ENCODE data around the gene RNU1-4.
"Not testable (repeated sequence)": the region's sequence is repeated elsewhere in the genome, so short reads cannot be mapped to it uniquely, and the experiment has no call there.

RNU1-4 gene

DNA sequence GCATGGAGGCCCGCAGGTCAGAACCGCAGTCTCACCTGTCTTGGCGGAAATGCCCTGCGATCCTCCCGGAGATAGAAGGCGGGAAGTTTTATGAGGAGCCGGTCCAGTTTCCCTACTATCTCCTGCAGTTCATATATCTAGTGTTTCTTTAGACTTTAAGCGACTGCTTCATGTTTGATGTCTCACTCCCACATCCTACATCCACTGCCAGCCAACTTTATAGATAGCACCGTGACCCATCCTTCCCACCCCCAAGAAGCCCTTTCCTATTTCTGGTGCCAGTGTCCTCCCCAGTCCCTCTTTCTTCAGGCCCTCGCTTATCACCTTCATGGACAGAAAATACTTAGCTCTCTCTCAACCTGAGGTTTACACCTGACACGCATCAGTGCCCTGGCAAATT lies 914 bp downstream of the RNU1-4 start:
- not testable (repeated sequence) for H3K27me3 ChIP-seq (ENCODE audit: control insufficient read depth, insufficient read depth, low read length); H3K4me1 ChIP-seq (ENCODE audit: control insufficient read depth, insufficient read depth, low read length); H3K27ac ChIP-seq (ENCODE audit: low read length); H3K4me3 ChIP-seq (ENCODE audit: low read length); H3K36me3 ChIP-seq (ENCODE audit: control insufficient read depth, insufficient read depth, low read length); DNase-seq (ENCODE audit: low read depth, low spot score); H3K9me3 ChIP-seq (ENCODE audit: control insufficient read depth, insufficient read depth, low read length)
- WGBS (ENCODE audit: insufficient coverage, insufficient read length) = no CpG with 5 or more reads among the region's 11 CpGs

DNA sequence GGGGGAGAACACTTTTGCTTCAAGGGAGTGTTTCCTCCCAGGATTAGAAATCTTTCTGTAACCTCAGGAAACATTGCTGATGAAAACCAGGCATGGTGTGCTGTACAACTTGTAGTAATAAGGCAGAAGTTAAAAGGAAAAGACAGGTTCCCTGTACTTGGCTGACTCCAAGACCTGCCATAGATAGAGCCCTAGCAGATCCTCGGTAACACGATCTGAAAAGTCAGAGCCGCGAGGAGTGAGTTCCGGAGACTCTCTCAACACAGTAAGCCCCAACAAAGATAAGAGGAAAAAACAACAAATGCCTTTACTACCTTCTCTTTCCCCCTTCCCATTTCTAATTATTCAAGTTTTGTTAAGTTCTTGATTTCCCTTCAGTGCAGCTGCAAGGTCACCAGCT lies 7.3 kb downstream of the RNU1-4 start:
- not testable (repeated sequence) for H3K4me1 ChIP-seq (ENCODE audit: control insufficient read depth, insufficient read depth, low read length)

DNA sequence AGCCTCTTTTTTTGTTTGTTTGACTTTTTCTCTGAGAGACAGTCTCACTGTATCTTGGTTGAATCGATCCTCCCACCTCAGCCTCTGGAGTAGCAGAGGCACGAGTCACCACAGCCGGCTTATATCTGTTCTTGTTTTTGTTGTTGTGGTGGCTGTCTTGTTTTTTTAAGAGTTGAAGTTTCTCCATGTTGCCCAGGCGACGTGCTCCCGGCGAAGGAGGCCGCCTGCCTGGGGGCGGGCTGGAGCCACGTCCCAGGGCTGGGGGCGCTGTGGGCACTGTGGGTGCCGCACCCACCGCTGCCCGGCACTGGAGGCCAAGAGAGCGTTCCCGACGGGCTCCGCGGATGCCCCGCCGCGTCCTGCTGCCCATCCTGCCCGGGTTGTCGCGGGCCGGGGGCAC lies 8.4 kb downstream of the RNU1-4 start:
- no CpG with 5 or more reads among the region's 26 CpGs for WGBS (ENCODE audit: insufficient coverage, insufficient read length)
- H3K4me3 ChIP-seq (ENCODE audit: low read length); H3K4me1 ChIP-seq (ENCODE audit: control insufficient read depth, insufficient read depth, low read length); H3K27ac ChIP-seq (ENCODE audit: low read length); H3K27me3 ChIP-seq (ENCODE audit: control insufficient read depth, insufficient read depth, low read length); H3K9me3 ChIP-seq (ENCODE audit: control insufficient read depth, insufficient read depth, low read length); H3K36me3 ChIP-seq (ENCODE audit: control insufficient read depth, insufficient read depth, low read length); DNase-seq (ENCODE audit: low read depth, low spot score): not testable (repeated sequence)

More for the DNA sequence above, 7.3 kb downstream of the RNU1-4 start:
- not testable (repeated sequence) for DNase-seq (ENCODE audit: low read depth, low spot score); H3K4me3 ChIP-seq (ENCODE audit: low read length); H3K27me3 ChIP-seq (ENCODE audit: control insufficient read depth, insufficient read depth, low read length); H3K27ac ChIP-seq (ENCODE audit: low read length); H3K36me3 ChIP-seq (ENCODE audit: control insufficient read depth, insufficient read depth, low read length); H3K9me3 ChIP-seq (ENCODE audit: control insufficient read depth, insufficient read depth, low read length)
- no CpG with 5 or more reads among the region's 5 CpGs for WGBS (ENCODE audit: insufficient coverage, insufficient read length)

DNA sequence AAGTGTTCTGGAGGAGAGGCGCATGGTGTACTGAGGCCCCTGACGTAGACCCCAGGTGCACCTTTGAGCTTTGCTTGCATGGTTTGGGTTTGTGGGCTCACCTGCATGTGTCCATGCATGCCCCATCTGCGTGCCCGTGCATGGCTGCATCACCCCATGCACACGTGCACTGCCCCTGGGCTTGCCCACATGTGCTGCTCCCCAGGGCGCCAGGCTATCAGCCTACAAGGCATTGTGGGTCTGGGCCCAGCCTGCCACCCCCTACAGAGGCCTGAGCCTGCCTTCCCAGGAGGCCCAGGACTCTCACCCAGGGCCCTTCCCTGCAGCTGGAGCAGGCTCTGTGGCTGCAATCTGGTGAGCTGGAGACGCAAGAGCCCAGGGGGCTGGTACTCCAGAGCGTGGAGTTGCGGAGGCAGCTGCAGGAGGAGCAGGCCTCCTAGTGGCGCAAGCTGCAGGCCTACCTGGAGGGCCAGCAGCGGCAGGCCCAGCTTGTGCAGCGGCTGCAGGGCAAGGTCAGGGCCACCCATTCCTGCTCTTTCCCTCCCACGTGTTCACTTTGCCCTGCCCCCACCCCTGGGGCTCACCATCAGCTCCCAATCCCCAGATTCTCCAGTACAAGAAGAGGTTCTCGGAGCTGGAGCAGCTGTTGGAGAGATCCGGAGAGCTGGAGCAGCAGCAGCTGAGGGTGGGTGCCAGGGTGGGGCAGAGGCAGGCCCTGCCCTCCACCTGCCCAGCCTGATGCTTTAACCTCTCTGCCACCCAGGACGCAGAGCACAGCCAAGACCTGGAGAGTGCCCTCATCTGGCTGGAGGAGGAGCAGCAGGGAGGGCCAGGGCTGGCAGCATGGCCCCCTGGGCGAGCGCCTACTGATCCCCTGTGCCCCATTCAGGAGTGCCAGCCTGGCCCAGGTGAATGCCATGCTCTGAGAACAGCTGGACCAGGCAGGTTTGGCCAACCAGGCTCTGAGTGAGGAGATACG lies 9.9 kb downstream of the RNU1-4 start:
- DNase-seq (ENCODE audit: low read depth, low spot score); H3K27me3 ChIP-seq (ENCODE audit: control insufficient read depth, insufficient read depth, low read length); H3K4me3 ChIP-seq (ENCODE audit: low read length); H3K9me3 ChIP-seq (ENCODE audit: control insufficient read depth, insufficient read depth, low read length); H3K4me1 ChIP-seq (ENCODE audit: control insufficient read depth, insufficient read depth, low read length); H3K27ac ChIP-seq (ENCODE audit: low read length); H3K36me3 ChIP-seq (ENCODE audit: control insufficient read depth, insufficient read depth, low read length): not testable (repeated sequence)
- no CpG with 5 or more reads among the region's 19 CpGs for WGBS (ENCODE audit: insufficient coverage, insufficient read length)

DNA sequence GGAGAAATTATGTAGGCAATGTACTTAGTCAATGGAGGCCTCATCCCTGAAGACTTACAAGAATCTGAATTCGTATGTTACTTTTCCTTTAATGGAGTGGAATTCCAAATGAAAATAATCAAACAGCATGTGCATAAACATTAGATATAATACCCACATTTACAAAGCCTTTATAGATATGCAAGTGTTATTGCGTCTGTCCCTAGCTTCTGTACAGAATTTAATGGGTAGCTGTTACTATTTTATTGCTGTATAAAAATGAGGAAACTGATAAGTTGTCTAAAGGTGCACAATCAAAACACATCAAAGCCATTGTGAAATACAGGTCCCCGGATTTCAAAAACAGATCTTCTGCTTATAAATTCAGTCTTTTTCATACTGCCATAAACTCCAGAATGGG lies 12.5 kb downstream of the RNU1-4 start:
- H3K27ac ChIP-seq (ENCODE audit: low read length); H3K27me3 ChIP-seq (ENCODE audit: control insufficient read depth, insufficient read depth, low read length); DNase-seq (ENCODE audit: low read depth, low spot score); H3K4me3 ChIP-seq (ENCODE audit: low read length); H3K4me1 ChIP-seq (ENCODE audit: control insufficient read depth, insufficient read depth, low read length); H3K9me3 ChIP-seq (ENCODE audit: control insufficient read depth, insufficient read depth, low read length); H3K36me3 ChIP-seq (ENCODE audit: control insufficient read depth, insufficient read depth, low read length): not testable (repeated sequence)
- no CpG with 5 or more reads among the region's 3 CpGs for WGBS (ENCODE audit: insufficient coverage, insufficient read length)

DNA sequence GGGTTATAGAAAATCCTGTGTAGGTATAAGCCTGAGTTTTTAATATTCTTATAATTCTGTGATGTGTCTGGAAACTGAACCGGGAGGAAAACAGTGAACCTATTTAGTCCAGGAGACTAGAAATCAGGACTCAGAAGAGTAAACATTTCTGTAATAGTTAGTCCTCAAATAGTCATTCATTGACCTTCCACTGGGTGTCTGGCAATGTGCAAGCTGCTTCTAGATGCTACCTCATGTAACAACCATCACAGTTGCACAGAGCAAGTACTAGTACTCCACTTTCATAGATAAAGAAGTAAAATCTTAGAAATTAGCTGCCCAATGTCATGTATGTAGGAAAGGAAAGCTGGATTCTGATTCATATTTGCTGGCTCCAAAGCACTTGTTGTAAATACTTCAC lies 15.1 kb downstream of the RNU1-4 start:
- H3K27ac ChIP-seq (ENCODE audit: low read length) = not testable (repeated sequence)

DNA sequence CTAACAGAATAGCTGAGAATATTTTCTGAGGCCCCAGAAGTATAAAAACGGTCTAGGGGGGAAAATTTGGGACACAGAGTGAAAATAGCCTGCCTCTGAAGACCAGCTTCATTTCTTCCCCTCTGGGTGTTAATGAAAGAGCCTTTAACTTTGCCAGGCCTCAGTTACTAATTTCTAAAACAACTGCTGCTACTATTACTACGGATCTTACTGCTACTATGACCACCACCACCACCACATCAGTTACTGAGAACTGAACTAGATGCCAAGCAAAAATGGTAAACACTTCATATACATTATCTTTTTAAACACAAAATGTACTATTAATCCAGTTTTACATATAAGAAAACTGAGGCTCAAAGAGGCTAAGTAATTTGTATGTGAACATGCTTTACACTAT lies 15.6 kb downstream of the RNU1-4 start:
- H3K9me3 ChIP-seq (ENCODE audit: control insufficient read depth, insufficient read depth, low read length); H3K4me1 ChIP-seq (ENCODE audit: control insufficient read depth, insufficient read depth, low read length); DNase-seq (ENCODE audit: low read depth, low spot score); H3K36me3 ChIP-seq (ENCODE audit: control insufficient read depth, insufficient read depth, low read length); H3K27me3 ChIP-seq (ENCODE audit: control insufficient read depth, insufficient read depth, low read length); H3K27ac ChIP-seq (ENCODE audit: low read length); H3K4me3 ChIP-seq (ENCODE audit: low read length): not testable (repeated sequence)
- WGBS (ENCODE audit: insufficient coverage, insufficient read length) = no CpG with 5 or more reads among the region's 2 CpGs

More for the DNA sequence above, 15.1 kb downstream of the RNU1-4 start:
- WGBS (ENCODE audit: insufficient coverage, insufficient read length) = no CpG with 5 or more reads among the region's 1 CpG
- H3K27me3 ChIP-seq (ENCODE audit: control insufficient read depth, insufficient read depth, low read length); DNase-seq (ENCODE audit: low read depth, low spot score); H3K36me3 ChIP-seq (ENCODE audit: control insufficient read depth, insufficient read depth, low read length); H3K4me1 ChIP-seq (ENCODE audit: control insufficient read depth, insufficient read depth, low read length); H3K9me3 ChIP-seq (ENCODE audit: control insufficient read depth, insufficient read depth, low read length); H3K4me3 ChIP-seq (ENCODE audit: low read length): not testable (repeated sequence)

DNA sequence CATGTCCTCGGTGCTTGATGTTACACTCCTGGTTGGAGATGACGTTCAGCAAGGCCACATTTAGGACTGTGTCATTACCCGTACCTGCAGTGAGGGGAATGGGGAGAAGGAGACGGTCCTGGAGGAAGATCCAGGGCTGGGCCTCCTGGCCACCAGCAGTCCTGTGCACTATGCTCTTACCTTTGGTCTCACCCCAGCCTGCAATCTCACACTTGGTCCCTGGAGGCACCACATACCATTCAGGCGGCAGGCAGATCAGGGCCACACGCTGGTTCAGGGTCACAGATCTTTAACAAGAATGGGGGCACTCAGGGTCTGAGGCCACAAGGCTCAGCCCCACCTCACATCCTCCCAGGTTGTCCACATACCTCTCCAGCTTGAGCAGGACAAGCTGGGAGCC lies 17.3 kb downstream of the RNU1-4 start:
- H3K27ac ChIP-seq (ENCODE audit: low read length); H3K27me3 ChIP-seq (ENCODE audit: control insufficient read depth, insufficient read depth, low read length); H3K4me1 ChIP-seq (ENCODE audit: control insufficient read depth, insufficient read depth, low read length); H3K36me3 ChIP-seq (ENCODE audit: control insufficient read depth, insufficient read depth, low read length); H3K4me3 ChIP-seq (ENCODE audit: low read length); DNase-seq (ENCODE audit: low read depth, low spot score); H3K9me3 ChIP-seq (ENCODE audit: control insufficient read depth, insufficient read depth, low read length): not testable (repeated sequence)
- WGBS (ENCODE audit: insufficient coverage, insufficient read length) = no CpG with 5 or more reads among the region's 6 CpGs

DNA sequence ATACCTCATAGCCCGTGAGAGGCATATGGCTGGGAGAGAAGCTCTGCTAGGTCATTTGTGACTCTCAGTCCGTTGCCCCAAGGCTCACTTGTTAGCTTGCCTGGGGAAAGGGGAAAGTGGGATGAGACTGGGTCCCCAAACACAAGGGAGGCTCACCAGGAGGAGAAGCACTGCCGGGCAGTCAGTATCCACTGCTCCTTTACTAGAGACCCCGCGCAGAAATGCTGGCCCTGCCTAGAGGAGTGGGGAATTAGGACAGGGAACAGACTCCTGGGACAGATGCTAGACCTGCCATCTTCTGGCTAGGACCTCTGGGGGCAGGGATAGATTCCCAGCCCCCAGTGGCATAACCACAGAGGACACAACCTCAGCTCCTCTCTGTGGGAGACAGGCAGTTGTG lies 17.7 kb downstream of the RNU1-4 start:
- not testable (repeated sequence) for H3K36me3 ChIP-seq (ENCODE audit: control insufficient read depth, insufficient read depth, low read length)
- no CpG with 5 or more reads among the region's 5 CpGs for WGBS (ENCODE audit: insufficient coverage, insufficient read length)

DNA sequence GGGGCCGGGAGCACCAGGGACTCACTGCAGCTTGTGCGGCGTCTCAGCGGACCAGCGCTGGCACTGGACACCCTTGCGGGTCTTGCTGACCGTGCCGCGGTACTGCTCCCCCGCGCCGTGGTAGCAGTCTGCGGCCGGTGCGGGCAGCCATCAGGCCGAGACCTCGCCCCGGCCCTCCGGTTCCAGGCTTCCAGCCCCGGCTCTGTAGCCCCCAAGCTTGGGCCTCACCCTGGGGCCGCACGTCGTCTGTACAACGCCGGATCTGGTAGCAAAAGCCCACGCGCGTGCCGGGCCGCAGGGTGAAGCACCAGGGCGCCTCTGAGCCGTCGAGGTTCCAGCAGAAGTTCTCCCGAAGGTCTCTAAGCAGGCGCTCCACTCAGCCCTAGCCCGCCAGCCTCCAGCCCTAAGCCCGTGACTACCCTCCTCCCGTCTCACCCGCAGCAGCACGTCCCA lies 18.8 kb downstream of the RNU1-4 start:
- H3K4me1 ChIP-seq (ENCODE audit: control insufficient read depth, insufficient read depth, low read length); H3K9me3 ChIP-seq (ENCODE audit: control insufficient read depth, insufficient read depth, low read length); H3K27ac ChIP-seq (ENCODE audit: low read length); H3K27me3 ChIP-seq (ENCODE audit: control insufficient read depth, insufficient read depth, low read length); H3K36me3 ChIP-seq (ENCODE audit: control insufficient read depth, insufficient read depth, low read length); DNase-seq (ENCODE audit: low read depth, low spot score); H3K4me3 ChIP-seq (ENCODE audit: low read length): not testable (repeated sequence)
- WGBS (ENCODE audit: insufficient coverage, insufficient read length) = no CpG with 5 or more reads among the region's 40 CpGs

More for the DNA sequence above, 17.7 kb downstream of the RNU1-4 start:
- H3K9me3 ChIP-seq (ENCODE audit: control insufficient read depth, insufficient read depth, low read length); H3K4me1 ChIP-seq (ENCODE audit: control insufficient read depth, insufficient read depth, low read length); DNase-seq (ENCODE audit: low read depth, low spot score); H3K4me3 ChIP-seq (ENCODE audit: low read length); H3K27ac ChIP-seq (ENCODE audit: low read length); H3K27me3 ChIP-seq (ENCODE audit: control insufficient read depth, insufficient read depth, low read length): not testable (repeated sequence)
